ENCODE results near the gene TMEM89. TPM values are rescaled to one million over a fixed set of nuclear protein-coding genes. Genes with fewer than 3 reads are reported as not detected.

TMEM89 gene
- total and polyA plus RNA-seq, 2 experiments from 2014 or later: not detected

- Histone ChIP-seq H3K36me3 (ENCODE audit: insufficient read depth) (no peaks in the 10 kb centered on the region), H3K4me1 (ENCODE audit: insufficient read depth) (peaks cover 3% of the 10 kb centered on the region; the same call in 1 of the 2 replicates), H3K27ac (ENCODE audit: low read depth) (no peak overlapping the region), H4K20me1 (replicated peaks; ENCODE audit: insufficient read depth) (peaks cover 3% of the 10 kb centered on the region; the same call in 1 of the 2 replicates), H3F3A (replicated peaks; ENCODE audit: low read depth) (peaks cover 20% of the 10 kb centered on the region), H3K79me2 (replicated peaks; ENCODE audit: insufficient read depth) (no peaks in the 10 kb centered on the region), H3K9me2 (ENCODE audit: insufficient read depth) (no peaks in the 10 kb centered on the region), H2AFZ (no peak overlapping the region; the same call in 1 of the 2 replicates), H3K4me3 (peak overlapping the region; percentile 59), H3K4me2 (peak overlapping the region; percentile 85), H3K27me3 (ENCODE audit: insufficient read depth) (no peaks in the 10 kb centered on the region)
- no peak for ATAC-seq
- H3K36me3 Mint-ChIP-seq (ENCODE audit: low read depth): peaks cover 50% of the 10 kb centered on the region
- TF ChIP-seq ZNF331 (CRISPR knock-in tag; IDR thresholded peaks at IDR 0.05; ENCODE audit: low read depth) (no peak), JUNB (IDR thresholded peaks at IDR 0.05; ENCODE audit: unreplicated experiment) (no peak), EZH2phosphoT487 (IDR thresholded peaks at IDR 0.05; ENCODE audit: unreplicated experiment) (no peak), REST (IDR thresholded peaks at IDR 0.05; ENCODE audit: unreplicated experiment) (no peak), CREB1 (CRISPR knock-in tag; IDR thresholded peaks at IDR 0.05; ENCODE audit: low read depth) (no peak), ZNF462 (CRISPR knock-in tag; IDR thresholded peaks at IDR 0.05) (no peak), ZNF114 (CRISPR knock-in tag; IDR thresholded peaks at IDR 0.05) (no peak), EZH2 (IDR thresholded peaks at IDR 0.05; ENCODE audit: low read depth, unreplicated experiment) (no peak), STAT1 (IDR thresholded peaks at IDR 0.05; ENCODE audit: unreplicated experiment) (no peak), POLR2AphosphoS5 (IDR thresholded peaks at IDR 0.05; ENCODE audit: low read depth) (no peak), NANOG (IDR thresholded peaks at IDR 0.05; ENCODE audit: borderline replicate concordance) (no peak), CTCF (conservative IDR thresholded peaks at IDR 0.05; ENCODE audit: low read depth in 2 of 2) (no peak), ETS1 (IDR thresholded peaks at IDR 0.05) (no peak)
- no peak overlapping the region for H3K27ac Mint-ChIP-seq
- DNase-seq (ENCODE audit: low spot score): no peak
- peaks cover 10% of the 10 kb centered on the region; the same call in 2 of the 3 replicates for H3K4me1 Mint-ChIP-seq
- peaks cover 18% of the 10 kb centered on the region for H3K27me3 Mint-ChIP-seq (ENCODE audit: insufficient read depth, low read depth, poor library complexity)
- peak overlapping the region; percentile 74 for H3K4me3 Mint-ChIP-seq
- no peaks in the 10 kb centered on the region; the same call in 2 of the 3 replicates for H3K9me3 Mint-ChIP-seq
Observed at GRCh38 chr3:48655063-48655462, 33.5 kb upstream of the TMEM89 start.

All from GM23338 (cell line).